ENCODE results near the gene LYAR.

The LYAR gene

DNA sequence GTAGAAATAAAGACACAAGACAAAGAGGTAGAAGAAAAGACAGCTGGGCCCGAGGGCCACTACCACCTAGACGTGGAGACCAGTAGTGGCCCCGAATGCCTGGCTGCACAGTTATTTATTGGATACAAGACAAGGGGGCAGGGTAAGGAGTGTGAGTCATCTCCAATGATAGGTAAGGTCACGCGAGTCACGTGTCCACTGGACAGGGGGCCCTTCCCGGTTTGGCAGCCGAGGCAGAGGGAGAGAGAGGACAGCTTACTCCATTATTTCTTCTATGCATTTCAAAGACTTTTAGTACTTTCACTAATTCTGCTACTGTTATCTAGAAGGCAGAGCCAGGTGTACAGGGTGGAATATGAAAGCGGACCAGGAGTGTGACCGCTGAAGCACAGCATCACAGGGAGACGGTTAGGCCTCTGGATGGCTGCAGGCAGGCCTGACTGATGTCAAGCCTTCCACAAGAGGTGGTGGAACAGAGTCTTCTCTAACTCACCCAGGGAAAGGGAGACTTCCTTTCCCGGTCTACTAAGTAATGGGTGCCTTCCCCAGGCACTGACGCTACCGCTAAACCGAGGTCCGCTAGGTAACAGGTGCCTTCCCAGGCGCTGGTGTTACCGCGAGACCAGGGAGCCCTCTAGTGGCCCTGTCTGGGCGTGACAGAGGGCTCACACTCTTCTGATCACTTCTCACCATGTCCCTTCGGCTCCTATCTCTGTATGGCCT is 45.0 kb upstream of the LYAR start:
- no peak overlapping the region for H3K4me3 ChIP-seq (IDR thresholded peaks at IDR 0.05; ENCODE audit: insufficient read depth, low read depth, low read length)
- H3K27ac ChIP-seq, result no peak overlapping the region
- no peaks in the 10 kb centered on the region for H3K4me1 ChIP-seq (ENCODE audit: low read depth, poor library complexity, severe bottlenecking)
- H3K27me3 ChIP-seq (ENCODE audit: insufficient read depth, low read depth), result no peaks in the 10 kb centered on the region
- no peak overlapping the region for H3K9ac ChIP-seq
- no peak overlapping the region for H3K4me2 ChIP-seq
- H3K79me2 ChIP-seq (ENCODE audit: insufficient read depth, low read depth), result no peaks in the 10 kb centered on the region
- no peak overlapping the region for H2AFZ ChIP-seq (ENCODE audit: low read depth)
- TF ChIP-seq, protein P1, sequence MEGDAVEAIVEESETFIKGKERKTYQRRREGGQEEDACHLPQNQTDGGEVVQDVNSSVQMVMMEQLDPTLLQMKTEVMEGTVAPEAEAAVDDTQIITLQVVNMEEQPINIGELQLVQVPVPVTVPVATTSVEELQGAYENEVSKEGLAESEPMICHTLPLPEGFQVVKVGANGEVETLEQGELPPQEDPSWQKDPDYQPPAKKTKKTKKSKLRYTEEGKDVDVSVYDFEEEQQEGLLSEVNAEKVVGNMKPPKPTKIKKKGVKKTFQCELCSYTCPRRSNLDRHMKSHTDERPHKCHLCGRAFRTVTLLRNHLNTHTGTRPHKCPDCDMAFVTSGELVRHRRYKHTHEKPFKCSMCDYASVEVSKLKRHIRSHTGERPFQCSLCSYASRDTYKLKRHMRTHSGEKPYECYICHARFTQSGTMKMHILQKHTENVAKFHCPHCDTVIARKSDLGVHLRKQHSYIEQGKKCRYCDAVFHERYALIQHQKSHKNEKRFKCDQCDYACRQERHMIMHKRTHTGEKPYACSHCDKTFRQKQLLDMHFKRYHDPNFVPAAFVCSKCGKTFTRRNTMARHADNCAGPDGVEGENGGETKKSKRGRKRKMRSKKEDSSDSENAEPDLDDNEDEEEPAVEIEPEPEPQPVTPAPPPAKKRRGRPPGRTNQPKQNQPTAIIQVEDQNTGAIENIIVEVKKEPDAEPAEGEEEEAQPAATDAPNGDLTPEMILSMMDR (conservative IDR thresholded peaks at IDR 0.05; ENCODE audit: low read depth, low read length), result peak; percentile 45
- no peaks in the 10 kb centered on the region for H3K36me3 ChIP-seq (ENCODE audit: insufficient read depth)
- no peaks in the 10 kb centered on the region for H4K20me1 ChIP-seq (ENCODE audit: insufficient read depth)

DNA sequence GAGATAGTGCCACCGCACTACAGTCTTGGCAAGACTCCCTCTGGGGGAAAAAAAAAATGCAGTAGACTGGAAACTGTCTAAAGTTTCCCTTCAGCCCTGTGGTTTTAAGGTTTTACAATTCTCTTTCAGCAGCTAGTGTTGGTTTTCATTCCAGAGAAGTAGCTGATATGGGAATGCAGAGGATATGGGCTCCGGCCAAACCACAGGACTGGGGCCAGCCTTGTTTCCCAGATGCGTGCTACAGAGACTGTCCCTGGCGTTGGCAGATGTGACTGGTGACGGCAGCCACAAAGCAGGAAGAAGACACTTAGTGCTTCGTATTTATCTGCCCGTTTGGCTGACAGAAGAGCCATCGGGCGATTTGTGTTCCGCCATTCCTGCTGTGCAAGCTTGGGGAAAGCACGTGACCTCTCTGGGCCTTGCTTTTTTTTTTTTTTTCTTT is 43.3 kb upstream of the LYAR start:
- no peak overlapping the region for H3K4me2 ChIP-seq
- no peak overlapping the region for H3K27ac ChIP-seq
- no peak overlapping the region for H3K9ac ChIP-seq
- TF ChIP-seq, protein P1 (conservative IDR thresholded peaks at IDR 0.05; ENCODE audit: low read depth, low read length), result no peak
- no peaks in the 10 kb centered on the region for H4K20me1 ChIP-seq (ENCODE audit: insufficient read depth)
- no peak overlapping the region for H3K4me3 ChIP-seq (IDR thresholded peaks at IDR 0.05; ENCODE audit: insufficient read depth, low read depth, low read length)
- no peak overlapping the region for H2AFZ ChIP-seq (ENCODE audit: low read depth)
- no peaks in the 10 kb centered on the region for H3K79me2 ChIP-seq (ENCODE audit: insufficient read depth, low read depth)
- H3K27me3 ChIP-seq (ENCODE audit: insufficient read depth, low read depth), result no peaks in the 10 kb centered on the region
- no peaks in the 10 kb centered on the region for H3K36me3 ChIP-seq (ENCODE audit: insufficient read depth)
- H3K4me1 ChIP-seq (ENCODE audit: low read depth, poor library complexity, severe bottlenecking), result no peaks in the 10 kb centered on the region

DNA sequence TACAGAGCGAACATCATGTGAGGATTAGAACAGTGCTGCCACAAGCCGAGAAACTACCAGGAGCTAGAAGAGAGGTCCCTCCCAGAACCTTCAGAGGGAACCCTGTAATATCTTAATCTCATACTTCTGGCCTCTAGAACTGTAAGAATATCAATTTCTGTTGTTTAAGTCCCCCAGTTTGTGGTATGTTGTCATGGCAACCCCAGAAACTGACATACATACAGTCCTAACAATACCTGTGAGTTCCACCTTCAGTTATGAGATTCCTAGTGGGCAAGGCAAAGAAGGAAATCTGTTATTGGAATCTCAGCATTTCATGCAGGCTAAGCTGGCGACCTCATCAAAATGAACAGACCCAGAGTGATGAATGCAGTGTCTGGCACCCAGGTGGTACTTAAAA is 42.6 kb upstream of the LYAR start:
- Histone ChIP-seq H3K4me3 (IDR thresholded peaks at IDR 0.05; ENCODE audit: insufficient read depth, low read depth, low read length) (no peak overlapping the region), H2AFZ (ENCODE audit: low read depth) (no peak overlapping the region), H3K27ac (no peak overlapping the region), H3K36me3 (ENCODE audit: insufficient read depth) (no peaks in the 10 kb centered on the region), H3K4me2 (no peak overlapping the region), H3K9ac (no peak overlapping the region), H3K27me3 (ENCODE audit: insufficient read depth, low read depth) (no peaks in the 10 kb centered on the region), H3K79me2 (ENCODE audit: insufficient read depth, low read depth) (no peaks in the 10 kb centered on the region), H4K20me1 (ENCODE audit: insufficient read depth) (no peaks in the 10 kb centered on the region), H3K4me1 (ENCODE audit: low read depth, poor library complexity, severe bottlenecking) (no peaks in the 10 kb centered on the region)
- TF ChIP-seq, protein P1 (conservative IDR thresholded peaks at IDR 0.05; ENCODE audit: low read depth, low read length), result no peak

DNA sequence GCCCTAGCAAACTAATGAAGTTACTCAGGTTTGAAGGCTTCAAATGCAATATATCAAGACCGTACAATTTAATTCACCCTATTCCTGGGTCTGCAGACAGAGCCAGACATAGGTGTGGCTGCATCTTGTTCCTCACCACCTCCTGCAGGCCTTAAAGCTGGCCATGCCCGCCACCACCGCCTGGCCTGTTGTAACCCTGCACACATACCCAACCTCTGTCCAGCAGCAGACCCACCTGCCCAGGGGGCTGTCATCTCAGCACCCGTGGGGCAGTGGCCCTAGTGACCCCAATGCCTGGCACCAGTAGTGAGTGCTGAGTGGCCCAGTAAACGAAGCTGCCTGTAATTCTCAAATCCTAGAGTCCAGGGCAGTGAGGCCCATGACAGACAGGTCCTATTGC is 40.8 kb upstream of the LYAR start:
- no peaks in the 10 kb centered on the region for H3K27me3 ChIP-seq (ENCODE audit: insufficient read depth, low read depth)
- H2AFZ ChIP-seq (ENCODE audit: low read depth), result no peak overlapping the region
- H3K27ac ChIP-seq, result no peak overlapping the region
- H3K36me3 ChIP-seq (ENCODE audit: insufficient read depth), result no peaks in the 10 kb centered on the region
- H3K4me3 ChIP-seq (IDR thresholded peaks at IDR 0.05; ENCODE audit: insufficient read depth, low read depth, low read length), result no peak overlapping the region
- no peaks in the 10 kb centered on the region for H4K20me1 ChIP-seq (ENCODE audit: insufficient read depth)
- TF ChIP-seq, protein P1 (conservative IDR thresholded peaks at IDR 0.05; ENCODE audit: low read depth, low read length), result no peak
- no peaks in the 10 kb centered on the region for H3K4me1 ChIP-seq (ENCODE audit: low read depth, poor library complexity, severe bottlenecking)
- no peak overlapping the region for H3K4me2 ChIP-seq
- H3K79me2 ChIP-seq (ENCODE audit: insufficient read depth, low read depth), result no peaks in the 10 kb centered on the region
- H3K9ac ChIP-seq, result no peak overlapping the region
